Activated T-cell treated with anti-CD3 and anti-CD28 coated beads for 4 hours (primary cell): Measurements from ENCODE around the gene ADAMTS2.
"Not testable (repeated sequence)": the region's sequence is repeated elsewhere in the genome, so short reads cannot be mapped to it uniquely, and the experiment has no call there.

Experiments
- DNase-seq: peaks from one replicate; pipeline ENCODE4 v3.0.0-alpha.2; 2020

Gene ADAMTS2

DNA sequence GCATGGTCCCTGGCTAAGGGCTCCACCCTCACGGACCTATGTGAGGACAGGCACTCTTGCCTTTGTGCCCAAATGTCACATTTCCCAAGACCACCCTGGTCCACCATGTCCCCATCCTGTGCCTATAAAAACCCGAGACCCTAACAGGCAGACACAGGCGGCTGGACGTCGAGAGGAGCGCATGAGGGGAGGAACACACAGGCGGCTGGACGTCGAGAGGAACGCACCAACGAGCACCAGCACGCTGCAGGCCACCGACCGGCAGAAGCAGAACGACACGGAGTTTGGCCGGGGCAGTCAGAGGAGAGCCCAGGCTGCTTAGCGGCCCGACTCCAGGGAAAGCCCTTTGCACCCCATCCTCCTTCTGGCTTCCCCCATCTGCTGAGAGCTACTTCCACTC lies 119.9 kb downstream of the ADAMTS2 start:
- no peak for DNase-seq

- DNase-seq = no peak
Observed at GRCh38 chr5:179224741-179225140, 120.5 kb downstream of the ADAMTS2 start.

GRCh38 chr5:179223961-179224360 lies 121.3 kb downstream of the ADAMTS2 start:
- DNase-seq = no peak

DNA sequence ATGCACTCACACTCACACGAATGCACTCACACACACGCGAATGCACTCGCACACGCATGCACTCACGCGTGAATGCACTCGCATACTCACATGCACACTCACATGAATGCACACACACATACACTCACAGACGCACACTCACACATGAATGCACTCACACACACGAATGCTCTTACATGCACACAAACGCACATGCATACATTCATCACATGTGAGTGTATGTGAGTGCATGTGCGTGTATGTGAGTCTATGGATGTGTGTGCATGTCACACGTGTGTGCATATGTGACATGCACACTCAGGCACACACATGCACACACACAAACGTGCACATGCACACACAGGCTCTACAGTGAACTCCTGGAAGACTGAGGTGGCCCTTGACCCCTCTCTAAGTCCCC lies 121.7 kb downstream of the ADAMTS2 start:
- DNase-seq = no peak

DNA sequence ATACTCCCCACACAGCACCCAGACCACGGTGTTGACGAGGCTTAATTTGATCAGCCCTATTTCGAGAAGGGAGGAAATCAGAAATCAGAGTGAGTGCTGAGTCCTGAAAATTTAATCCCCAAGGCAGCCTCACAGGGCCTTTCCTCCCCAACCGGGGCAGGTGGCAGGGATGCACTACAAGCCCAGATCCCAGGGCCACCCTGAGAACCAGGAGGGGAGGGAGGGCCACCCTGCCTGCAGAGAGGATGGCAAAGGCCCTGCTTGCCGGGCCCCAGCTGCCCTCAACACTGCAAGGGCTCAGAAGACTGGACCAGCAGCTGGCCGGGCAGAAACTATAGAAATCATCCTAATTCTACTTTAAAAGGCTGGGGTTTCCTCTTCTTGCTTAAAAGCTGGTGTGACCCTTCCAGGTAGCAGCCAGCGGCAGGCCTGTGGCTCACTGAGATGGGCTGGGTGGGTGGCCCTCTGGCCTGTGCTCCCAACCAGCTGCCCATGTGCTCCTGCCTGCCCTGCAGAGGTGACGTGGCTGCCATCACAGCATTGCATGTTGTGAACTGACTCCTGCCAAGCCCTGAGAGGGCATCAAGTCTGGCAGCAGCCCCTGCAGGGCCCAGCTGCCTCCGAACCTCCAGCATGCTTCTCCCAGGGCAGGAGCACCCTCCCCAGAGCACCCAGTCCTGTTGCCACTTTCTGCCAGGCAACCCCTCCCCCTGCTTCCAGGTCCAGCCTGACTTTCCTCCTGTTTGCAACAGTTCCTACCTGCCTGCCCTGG lies 122.8 kb downstream of the ADAMTS2 start:
- DNase-seq = no peak

DNA sequence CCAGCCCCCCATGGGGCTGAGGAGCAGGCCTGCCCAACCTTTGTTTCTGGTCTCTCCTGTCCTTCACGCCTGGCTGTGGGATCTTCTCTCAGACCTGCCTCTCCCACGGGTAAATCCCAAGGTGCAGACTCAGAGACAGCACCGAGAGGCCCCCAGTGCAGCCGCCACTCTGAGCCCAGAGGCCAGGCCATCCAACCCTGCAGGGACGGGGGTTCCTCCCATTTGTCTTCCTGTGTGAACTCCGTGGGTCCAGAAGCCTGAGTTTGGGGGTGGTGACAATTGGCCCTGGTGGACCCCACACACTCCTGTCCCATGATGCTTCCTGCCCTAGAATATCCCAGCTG lies 123.4 kb downstream of the ADAMTS2 start:
- DNase-seq = no peak

GRCh38 chr5:179221196-179221876 lies 123.9 kb downstream of the ADAMTS2 start:
- DNase-seq = no peak

DNA sequence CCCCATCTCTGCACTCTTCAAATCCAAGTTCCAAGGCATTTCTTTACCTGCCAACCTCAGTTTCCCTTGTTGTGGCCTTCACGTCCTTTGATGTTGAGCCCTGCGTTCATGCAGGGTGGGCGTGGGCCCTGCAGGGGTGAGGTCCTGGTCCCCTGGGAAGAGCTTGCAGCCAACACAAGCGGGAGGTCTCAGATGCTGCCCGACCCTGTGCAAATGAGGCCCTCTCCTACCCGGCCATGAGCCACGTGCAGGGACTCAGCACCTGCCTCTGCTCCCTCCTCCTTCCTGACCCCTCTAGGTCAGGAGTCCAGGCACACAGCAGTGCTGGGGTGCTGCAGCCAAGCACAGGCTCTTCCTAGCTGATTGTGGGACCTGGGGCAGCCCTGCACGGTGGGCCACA lies 124.5 kb downstream of the ADAMTS2 start:
- no peak for DNase-seq

DNA sequence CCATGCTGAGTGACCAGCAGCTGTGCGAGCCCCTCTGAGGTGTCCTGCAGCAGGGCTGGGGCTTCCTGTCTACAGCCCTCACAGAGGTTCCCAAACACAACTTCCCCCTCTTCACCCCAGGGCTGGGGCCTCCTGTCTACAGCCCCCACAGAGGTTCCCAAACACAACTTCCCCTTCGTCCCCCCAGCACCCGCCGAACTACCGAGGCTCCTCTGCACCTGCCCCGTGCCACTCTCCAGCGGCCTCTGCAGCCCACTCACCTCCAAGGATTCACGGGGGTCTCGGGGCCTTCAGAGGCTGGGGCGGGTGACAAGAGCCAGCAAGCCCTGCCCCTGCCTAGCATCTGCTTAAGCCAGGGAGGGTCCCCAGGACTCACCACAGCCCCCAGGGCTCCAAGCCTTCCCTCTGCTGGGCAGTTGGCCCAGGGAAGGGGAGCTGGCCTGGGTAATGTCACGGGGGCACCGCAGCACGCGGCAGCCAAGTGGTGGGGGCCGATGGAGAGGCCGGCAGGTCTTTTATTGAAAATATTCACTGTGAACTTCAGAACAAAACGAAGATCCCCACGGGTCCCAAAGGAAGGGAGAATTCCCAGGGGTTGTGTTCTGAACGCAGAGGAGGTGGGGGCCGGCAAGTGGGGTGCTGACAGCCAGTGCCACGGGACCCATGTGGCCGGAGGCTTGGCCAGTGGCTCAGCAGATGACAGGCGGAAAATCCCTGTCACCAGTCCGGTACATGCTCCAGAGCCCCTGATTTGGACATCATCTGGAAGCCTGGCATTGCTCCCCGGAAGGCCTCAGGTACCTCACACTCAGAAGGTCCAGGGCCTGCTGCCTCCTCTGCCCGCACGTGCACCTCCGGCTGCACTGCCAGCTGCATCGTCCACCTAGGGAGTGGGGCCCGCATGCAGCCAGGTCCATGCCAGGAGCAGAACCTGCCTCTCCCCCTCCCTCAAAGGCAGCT lies 125.3 kb downstream of the ADAMTS2 start:
- DNase-seq = no peak

GRCh38 chr5:179218943-179219330 lies 126.3 kb downstream of the ADAMTS2 start:
- DNase-seq = no peak

DNA sequence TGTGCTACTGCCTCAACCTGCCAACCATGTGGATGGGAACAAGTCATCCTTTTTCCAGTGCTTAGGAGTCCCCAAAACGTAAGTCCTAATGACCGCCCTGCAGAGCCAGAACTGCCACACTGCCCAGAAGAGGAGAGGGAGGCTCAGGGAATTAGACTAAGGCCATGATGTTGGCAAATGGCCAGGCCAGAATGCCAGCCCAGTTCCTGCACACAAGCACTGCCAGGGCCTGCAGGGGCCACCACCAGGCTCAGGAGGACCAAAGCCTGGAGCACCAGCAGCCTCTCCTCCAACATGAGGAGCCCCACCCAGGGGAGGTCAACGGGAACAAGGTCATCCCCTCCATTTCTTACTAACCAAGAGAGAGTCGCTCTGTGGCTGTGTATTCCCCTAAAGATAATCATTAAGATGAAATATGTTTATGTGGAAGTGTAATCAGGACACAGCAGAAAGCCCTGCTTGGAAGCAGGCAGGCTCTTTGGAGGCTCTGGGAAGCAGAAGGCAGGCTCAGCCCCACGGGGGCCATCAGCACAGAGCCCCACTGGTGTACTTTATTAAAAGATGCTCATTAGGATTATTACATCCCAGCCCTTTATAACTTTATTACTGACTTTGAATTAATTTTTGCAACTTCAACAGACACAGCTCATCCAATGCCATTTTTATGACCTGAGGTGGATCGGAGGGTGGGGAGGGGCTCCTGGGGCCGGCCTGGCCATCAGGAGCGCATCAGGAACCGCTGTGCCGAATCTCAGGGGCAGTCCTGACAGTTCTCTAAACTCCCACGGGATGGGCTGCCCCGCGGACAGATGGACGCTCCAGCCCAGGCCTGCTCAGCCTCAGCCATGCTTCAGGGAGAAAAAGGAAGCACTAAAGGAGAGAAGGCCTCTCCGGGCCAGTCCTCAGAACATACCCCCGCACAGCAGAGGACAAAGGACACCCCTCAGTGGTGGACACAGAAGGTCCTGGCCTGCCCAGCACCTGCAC lies 127.0 kb downstream of the ADAMTS2 start:
- no peak for DNase-seq

- no peak for DNase-seq
Observed at GRCh38 chr5:179217356-179217755, 127.9 kb downstream of the ADAMTS2 start.

DNA sequence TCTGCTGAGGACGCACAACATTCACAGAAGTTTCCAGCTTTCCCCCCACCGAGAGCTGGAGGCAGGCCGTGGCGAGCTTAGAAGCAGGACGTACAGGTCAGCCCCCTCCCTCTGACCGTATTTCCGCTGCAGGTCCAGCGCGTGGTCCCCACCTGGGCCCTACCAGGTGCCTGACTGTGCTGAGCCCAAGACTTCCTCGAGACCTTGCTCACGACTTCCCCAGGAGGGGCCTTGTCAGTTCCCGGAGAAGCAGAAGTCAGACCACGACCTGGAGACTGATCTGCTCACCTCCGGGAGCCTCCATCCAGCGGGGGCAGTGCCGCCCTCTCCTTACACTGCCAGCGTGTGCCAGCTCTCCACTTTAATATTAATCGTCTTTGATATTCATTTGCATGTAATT lies 128.9 kb downstream of the ADAMTS2 start:
- not testable (repeated sequence) for DNase-seq

DNA sequence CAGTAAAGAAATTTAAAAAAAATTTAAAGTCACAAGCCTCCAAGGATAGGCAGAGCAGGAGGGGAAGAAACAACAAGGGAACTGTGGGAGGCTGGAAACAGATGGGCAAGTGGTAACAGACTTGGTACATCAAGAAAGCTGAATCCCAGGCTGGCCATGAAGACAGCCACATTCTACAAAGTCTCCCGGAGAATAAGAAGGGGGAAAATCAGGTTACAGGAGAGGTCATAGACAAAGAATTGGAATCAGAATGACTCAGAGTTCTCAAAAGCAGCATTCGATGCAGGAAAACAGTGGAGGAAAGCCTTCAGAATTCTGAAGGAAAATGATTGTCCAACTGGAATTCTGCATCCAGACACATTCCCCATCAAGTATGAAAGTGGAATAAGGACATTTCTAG lies 129.7 kb downstream of the ADAMTS2 start:
- no peak for DNase-seq

DNA sequence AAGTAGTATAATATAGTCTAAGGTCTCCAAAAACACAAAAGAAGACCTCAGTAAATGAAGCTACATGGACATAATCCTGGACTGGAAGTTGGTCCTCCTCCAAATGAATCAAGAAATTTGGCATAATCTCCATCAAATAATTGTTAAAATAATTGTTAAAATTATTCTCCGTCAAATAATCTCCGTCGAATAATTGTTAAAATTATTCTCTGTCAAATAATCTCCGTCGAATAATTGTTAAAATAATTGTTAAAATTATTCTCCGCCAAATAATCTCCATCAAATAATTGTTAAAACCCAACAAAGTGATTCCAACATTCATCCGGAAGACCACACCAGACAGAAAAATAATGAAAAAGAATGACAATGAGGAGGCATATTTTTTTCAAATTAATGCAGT lies 130.6 kb downstream of the ADAMTS2 start:
- DNase-seq = no peak

GRCh38 chr5:179212870-179213269 lies 132.4 kb downstream of the ADAMTS2 start:
- no peak for DNase-seq

GRCh38 chr5:179211631-179212030 lies 133.6 kb downstream of the ADAMTS2 start:
- DNase-seq = no peak

GRCh38 chr5:179211068-179211467 lies 134.2 kb downstream of the ADAMTS2 start:
- DNase-seq = no peak

- no peak for DNase-seq
Observed at GRCh38 chr5:179210478-179210877, 134.8 kb downstream of the ADAMTS2 start.

DNA sequence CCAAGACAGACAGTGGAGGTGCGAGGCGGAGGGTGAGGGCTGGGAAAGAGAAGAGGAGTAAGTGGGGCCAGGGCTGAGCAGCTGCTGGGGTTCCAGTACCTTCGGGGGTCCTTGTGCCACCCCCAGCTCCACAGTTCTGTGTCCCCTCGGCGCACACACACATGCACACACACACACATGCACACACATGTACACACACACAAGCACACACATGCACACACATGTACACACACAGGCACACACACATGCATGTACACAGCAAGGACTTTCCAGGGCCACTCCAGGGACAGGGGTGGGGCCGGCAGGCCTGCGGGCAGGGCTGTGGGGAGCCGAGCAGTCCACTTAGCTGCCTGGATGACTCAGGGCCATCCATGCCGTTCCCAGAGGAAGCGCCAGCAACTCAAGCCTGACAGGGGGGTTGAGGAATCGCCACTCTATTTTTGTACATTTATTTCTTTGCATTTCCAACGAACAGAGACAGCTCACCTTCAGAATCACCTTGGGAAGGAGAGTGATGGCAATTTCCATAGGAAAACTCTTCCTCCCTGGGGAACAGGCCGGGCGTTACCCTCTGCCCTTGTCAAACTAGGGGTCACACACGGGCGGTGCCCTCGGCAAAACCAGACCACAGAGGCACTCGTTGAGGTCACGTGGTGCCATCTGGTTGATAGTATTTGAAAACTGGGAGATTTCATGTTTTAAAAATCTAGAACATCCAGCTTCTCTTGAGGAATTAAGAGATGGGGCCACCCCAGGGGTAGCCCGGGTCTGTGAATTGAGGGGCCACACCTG lies 135.7 kb downstream of the ADAMTS2 start:
- DNase-seq = no peak

DNA sequence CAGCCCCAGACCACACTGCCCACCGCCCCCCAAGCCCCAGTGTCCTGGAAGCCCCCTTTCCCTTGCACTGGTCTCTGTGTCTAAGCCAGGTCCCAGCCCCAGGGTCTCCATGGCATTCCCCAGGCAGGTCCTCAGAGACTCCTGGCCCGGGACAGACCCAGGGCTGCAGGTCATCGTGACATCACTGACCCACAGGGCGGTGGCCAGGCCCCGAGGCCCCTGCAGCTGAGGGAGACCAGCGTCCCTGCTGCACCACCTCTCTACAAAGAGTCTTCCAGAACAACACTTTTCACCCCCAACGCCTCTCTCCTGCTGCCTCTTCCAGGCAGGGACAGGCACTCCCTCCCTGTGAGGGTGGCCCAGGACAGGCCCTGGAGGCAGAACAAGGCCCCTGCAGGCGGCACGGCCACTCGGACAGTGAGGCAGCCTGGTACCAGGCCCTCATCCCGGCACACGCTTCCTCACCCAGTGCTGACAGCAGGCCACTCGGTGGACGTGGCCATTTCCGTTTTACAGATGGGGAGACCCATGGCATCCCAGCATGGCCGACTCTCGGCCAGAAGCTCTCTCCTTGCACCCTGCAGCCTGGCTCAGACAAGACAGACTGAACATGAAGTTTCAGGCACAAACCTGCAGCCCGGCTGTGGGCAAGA lies 136.4 kb downstream of the ADAMTS2 start:
- DNase-seq = no peak
